H1 (cell line): ENCODE data around the gene MECP2. TPM values are rescaled to one million over a fixed set of nuclear protein-coding genes. Genes with fewer than 3 reads are reported as not detected.

Experiments used
- CTCF ChIP-seq, 3 experiments: IDR thresholded peaks; 1 replicate in 2 of 3; 2 replicates in 1 of 3; pipeline versions ENCODE4 v1.5.1 to v1.6.1; 2011; ENCODE audit warnings: low read length in 3 of 3, mild to moderate bottlenecking in 3 of 3, inconsistent platforms in 2 of 3, low read depth in 1 of 3, moderate library complexity in 1 of 3; ENCODE audit not compliant: insufficient read depth in 1 of 3; ENCODE audit errors: control extremely low read depth in 1 of 3
- EP300 ChIP-seq, 2 experiments: IDR thresholded peaks; 1 replicate in 1 of 2; 2 replicates in 1 of 2; pipeline ENCODE4 v1.6.1; 2011 to 2012; ENCODE audit warnings: low read depth in 2 of 2, low read length in 2 of 2, mild to moderate bottlenecking in 2 of 2, borderline replicate concordance in 1 of 2, inconsistent platforms in 1 of 2, moderate library complexity in 1 of 2
- JUND ChIP-seq: IDR thresholded peaks from 2 replicates; pipeline ENCODE4 v1.6.1; 2011; ENCODE audit warnings: mild to moderate bottlenecking, improper control_type of control experiment, low read length
- SIX5 ChIP-seq: IDR thresholded peaks from 2 replicates; pipeline ENCODE4 v1.6.1; 2011; ENCODE audit warnings: mild to moderate bottlenecking, low read depth, low read length
- polyA plus RNA-seq, 7 experiments: library from polyadenylated mRNA; depleted of rRNA in 3 of 7; stranded (reverse) in 5 of 7; unstranded in 2 of 7; fragments of >200 nt in 5 of 7; fragments of 200-250 nt in 2 of 7; gene quantifications; 1 replicate in 5 of 7; 2 replicates in 1 of 7; 4 replicates in 1 of 7; pipeline versions ENCODE4 v1.2.1 to v1.2.3, GENCODE V29; 2011 to 2013; ENCODE audit warnings: missing spikeins in 2 of 7, mixed read lengths in 2 of 7
- total RNA-seq: library from RNA; stranded (reverse); fragmentation: NEBNext Ultra II Directional; extraction: Animal tissue kit (Norgen Biotek cat#: 25700); gene quantifications from 2 replicates; pipeline ENCODE4 v1.2.1, GENCODE V29; 2021

MECP2 gene
- total and polyA plus RNA-seq, 2 of the 8 experiments (the other 6 are each of a cell fraction or from before 2014, with no cell fraction given) = 5.0 to 32.4 TPM

GRCh38 chrX:153973127-153974002 lies 124.2 kb downstream of the MECP2 start (continued):
- no peak for TF ChIP-seq JUND
- no peak for TF ChIP-seq SIX5
- TF ChIP-seq EP300 (IDR thresholded peaks at IDR 0.05; ENCODE audit: borderline replicate concordance in 1 of 2, low read depth in 2 of 2, low read length in 2 of 2) = no peak
- no peak for TF ChIP-seq CTCF (IDR thresholded peaks at IDR 0.05; ENCODE audit: control extremely low read depth in 1 of 3, insufficient read depth in 1 of 3, low read depth in 1 of 3, low read length in 3 of 3)
